HG02642 (cell line): Measurements from ENCODE around the gene LCT.

Source experiments
- ATAC-seq: cut with Tn5 transposase; IDR thresholded peaks from one replicate; pipeline ENCODE4 v1.9.1; 2021; ENCODE audit warnings: mild to moderate bottlenecking; ENCODE audit not compliant: unreplicated experiment, poor library complexity

Gene LCT

DNA sequence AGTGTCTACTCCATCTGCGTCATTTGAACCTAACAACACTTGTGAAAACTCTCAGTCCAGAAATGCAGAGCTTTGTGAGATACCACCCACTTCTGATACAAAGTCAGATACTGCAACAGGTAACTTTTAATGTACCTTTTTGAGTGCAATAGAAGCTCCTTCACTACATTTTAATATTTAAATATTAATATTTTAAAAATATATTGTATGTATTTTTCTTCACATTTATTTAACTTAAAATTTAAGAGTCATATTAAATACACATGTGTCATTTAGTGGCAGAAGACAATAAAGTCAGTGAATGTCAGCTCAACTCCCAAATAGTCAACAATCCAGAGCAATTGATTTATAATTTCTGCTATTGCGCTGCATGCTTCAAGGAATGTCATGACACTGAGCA is 81.4 kb downstream of the LCT start:
- ATAC-seq: no peak

DNA sequence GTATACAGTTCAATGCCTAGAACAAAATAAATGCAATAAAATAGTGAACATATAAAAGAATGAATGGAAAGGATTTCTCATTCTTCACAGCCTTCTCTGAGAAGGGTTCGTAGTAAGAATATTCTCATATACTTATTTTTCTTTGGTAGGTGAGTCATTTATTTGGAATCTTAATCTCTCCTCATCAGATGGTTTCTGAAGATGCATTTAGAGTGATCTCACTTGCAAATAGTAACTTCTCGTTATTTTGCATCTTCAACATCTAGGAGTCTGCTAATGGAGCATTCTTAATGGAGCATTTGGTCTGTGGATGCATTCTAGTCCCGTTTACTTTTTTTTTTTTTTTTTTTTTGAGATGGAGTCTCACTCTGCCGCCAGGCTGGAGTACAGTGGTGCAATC is 91.4 kb downstream of the LCT start:
- no peak for ATAC-seq

DNA sequence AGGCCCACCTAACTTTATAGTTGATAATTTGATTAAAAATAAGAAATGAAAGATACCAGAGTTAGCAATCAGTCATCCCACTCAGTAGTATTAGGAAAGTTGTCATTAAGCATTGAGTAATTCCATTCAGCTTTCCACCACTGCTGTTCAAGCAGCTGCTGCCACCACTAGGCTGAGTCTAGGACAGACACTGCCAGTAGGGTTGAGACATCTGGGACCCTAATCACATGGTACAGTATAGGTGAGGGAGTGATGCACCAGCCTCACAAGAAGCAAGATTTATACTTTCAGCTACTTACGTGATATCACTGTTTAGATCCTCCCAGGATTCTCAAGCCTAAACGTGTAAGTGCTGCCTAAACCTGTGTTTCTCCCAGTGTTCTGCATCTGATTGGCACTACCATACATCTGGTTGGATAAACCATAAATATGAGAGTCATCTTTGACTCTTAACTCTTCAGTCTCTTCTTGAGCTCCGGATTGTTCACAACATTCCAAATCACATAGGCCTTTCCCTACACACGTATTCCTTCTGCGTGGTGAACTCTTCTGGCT is 92.1 kb downstream of the LCT start:
- peak; percentile 16 for ATAC-seq

DNA sequence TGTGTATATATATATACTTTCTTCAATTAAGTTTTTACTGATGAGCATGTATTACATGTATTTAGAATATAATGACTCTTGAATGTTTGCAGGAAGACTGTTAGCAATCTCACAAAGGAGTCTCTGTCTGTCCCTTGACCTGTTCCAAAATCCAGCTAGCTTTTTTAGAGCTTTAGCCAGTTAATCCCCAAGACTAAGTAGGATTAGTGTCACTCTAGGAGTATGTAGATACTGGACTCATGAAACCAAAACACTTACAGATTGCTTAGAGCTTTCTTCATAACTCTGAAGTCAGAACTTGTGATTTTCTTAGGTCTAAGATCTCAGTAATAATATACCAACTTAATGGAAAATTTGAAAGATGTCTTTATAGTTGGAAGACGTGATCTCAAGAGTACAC is 93.1 kb downstream of the LCT start:
- no peak for ATAC-seq

DNA sequence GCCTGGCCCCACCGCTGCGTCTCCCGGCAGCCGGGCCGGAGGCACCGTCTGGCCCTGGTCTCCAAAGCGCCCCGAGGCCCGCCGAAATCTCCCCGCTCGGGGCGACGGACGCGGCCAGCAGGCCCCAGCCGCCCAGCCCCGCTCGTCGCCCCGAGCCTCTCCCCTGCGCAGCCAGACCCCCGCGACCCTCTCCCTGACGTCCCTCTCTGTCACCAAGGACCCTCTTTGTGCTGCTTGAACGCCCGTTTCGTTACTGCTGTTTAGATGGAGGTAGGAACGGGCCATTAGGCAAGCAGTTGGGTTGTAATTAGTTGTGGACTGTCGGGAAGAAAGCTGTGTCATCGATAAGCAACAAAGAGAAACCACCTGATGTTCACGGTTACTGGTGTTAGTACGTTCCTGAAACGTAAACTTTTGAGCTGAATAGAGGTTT is 94.6 kb downstream of the LCT start:
- peak; percentile 25 for ATAC-seq

DNA sequence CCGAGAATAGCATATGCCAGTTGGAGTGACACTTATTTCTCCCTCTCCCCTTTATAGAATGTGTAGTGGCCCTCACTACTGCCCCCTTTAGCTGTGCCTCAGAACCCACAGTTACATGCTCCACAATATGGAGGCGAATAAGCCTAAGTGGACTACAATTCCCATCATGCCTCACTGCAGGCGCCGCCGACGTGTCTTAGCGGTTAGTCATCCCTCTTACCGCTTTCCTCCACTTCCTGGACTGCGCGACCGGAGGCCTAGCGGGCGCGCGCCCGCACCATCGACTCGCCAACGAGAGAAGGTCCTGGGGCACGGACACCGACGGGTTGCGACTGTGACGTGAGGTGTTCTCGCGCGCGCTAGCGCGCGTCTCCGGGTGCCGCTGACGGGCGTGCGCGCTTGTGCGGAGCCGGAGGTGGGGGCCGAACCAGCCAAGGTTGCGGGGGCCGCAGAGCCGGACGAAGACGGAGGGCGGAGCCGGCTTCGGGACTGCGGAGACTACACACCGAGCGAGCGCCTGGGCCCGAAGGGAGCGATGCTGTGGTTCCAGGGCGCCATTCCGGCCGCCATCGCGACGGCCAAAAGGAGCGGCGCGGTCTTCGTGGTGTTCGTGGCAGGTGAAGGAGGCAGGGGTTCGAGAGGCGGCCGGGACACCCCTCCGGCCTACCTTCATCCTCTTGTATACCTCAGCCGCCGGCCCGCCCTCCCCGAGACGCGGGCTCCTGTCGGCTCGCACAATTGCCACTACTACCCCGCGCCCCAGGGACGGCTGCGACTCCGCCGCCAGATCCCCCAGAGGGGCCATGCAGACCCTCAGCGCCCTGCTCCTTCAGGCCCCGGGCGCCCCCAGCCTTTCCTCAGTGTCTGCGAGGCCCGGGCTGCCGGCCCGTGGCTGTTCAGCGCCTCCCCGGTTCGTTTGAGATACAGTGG is 95.3 kb downstream of the LCT start, which contains the start of gene UBXN4:
Gene UBXN4 (plus strand): TSS at position 461 of the 930 bp plus-strand sequence. CDS start 75 bp downstream, at position 536.
- peak; percentile 91 for ATAC-seq

DNA sequence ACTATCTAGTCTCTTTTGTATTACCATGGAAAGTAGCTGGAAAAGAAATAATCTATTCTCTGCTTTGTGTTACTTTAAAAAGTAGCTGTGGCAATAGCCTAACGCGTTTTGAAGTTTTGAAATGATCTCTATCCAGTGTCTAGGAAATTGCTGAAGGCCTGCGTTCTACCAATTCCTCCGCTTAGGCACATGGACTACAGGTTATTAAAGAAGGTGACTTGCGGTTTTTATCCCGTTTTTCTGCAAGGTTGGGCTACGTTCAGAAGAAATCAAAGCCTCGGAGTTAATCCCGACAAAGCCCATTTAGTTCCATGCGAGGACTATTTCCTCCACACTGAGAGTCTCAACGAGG is 96.0 kb downstream of the LCT start:
- ATAC-seq: no peak

DNA sequence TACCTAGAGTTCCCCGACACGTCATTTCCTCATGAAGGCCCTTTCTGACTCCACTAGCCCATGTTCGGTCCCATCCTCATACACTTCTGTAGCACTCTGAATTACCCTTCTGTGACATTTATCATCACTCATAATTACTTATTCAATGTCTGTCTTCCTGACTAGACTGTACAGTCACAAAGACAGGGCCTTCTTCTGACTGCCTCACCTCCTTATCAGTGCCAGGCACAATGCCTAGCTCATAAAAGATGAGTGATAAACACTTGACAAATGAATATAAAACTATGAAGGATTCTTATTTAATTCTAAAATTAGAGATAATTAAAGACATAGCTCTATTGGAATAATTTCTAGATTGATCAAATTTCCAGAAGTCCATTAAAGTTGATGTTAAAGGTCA is 96.8 kb downstream of the LCT start:
- ATAC-seq: no peak
